Pancreas (tissue), 10 donors: Measurements from ENCODE around the gene SLC8A2. TPM values are rescaled to one million over a fixed set of nuclear protein-coding genes. Genes with fewer than 3 reads are reported as not detected.

ENCODE experiments used
- ATAC-seq, 4 donors: fragments of 200-7000 bp; cut with Tn5 transposase; one replicate each; pipeline versions ENCODE4 v1.8.0 to v1.9.1; 2020; ENCODE audit warnings: mild to moderate bottlenecking in 4 of 4, moderate library complexity in 4 of 4
- DNase-seq, 6 donors: peaks; one replicate each; pipeline ENCODE4 v3.0.0-alpha.2; 2020
- FAIRE-seq: peaks from 2 replicates; lab custom pipeline; 2012; peaks lifted over from hg19 to GRCh38; lab: Jason Lieb, UNC
- H3K27ac ChIP-seq, 4 donors: fragments of 200-600 bp; sonication (generic); 1 replicate in 3 of 4; 2 replicates in 1 of 4; pipeline versions ENCODE4 v1.5.0 to v1.8.0; 2020
- H3K27me3 ChIP-seq, 4 donors: fragments of 200-600 bp; one replicate each; pipeline ENCODE4 v1.8.0; 2021
- H3K36me3 ChIP-seq, 3 donors: fragments of 200-600 bp; sonication (generic) in 1 of 3; one replicate each; pipeline versions ENCODE4 v1.5.0 to v1.8.0; 2020 to 2021
- H3K4me1 ChIP-seq, 3 donors: fragments of 200-600 bp; one replicate each; pipeline ENCODE4 v1.8.0; 2021
- H3K4me3 ChIP-seq, 4 donors: fragments of 200-600 bp; sonication (generic) in 2 of 4; one replicate each; pipeline versions ENCODE4 v1.5.0 to v1.8.0; 2020 to 2021
- H3K9me3 ChIP-seq, 4 donors: fragments of 200-600 bp; one replicate each; pipeline ENCODE4 v1.8.0; 2021
- WGBS, 2 donors: extraction: QIAGEN DNeasy Blood & Tissue Kit; methylation state at CpG; one replicate each; pipeline ENCODE4 v1.1.7; 2013; 5-methylcytosine and 5-hydroxymethylcytosine counted together
- intact Hi-C, 3 donors: fragments of 100-400 bp; cut with DNase I; formaldehyde crosslinking; loops; one replicate each; pipeline versions ENCODE4 v1.11.1 to v1.14.2; 2022
- polyA plus RNA-seq, 2 donors: library from polyadenylated mRNA; stranded (reverse); fragments of 200-250 nt; gene quantifications; one replicate each; pipeline ENCODE4 v1.2.3, GENCODE V29; 2013
- total RNA-seq, 6 donors: library from RNA; stranded (reverse); fragmentation: NEBNext Ultra II Directional in 4 of 6; extraction: Animal tissue kit (Norgen Biotek cat#: 25700) in 4 of 6; gene quantifications; one replicate each; pipeline versions ENCODE4 v1.2.1 to v1.2.4, GENCODE V29; 2021 to 2023
- TF ChIP-seq, protein P1 (sequence below), 4 donors: fragments of 200-600 bp; sonication (generic) in 3 of 4; IDR thresholded peaks; one replicate each; pipeline versions ENCODE4 v1.5.0 to v1.8.0; 2021; ENCODE audit warnings: antibody characterized with exemption in 4 of 4
- donor health status: healthy with polysubstance abuse.
- donor health status: DM: no; HTN: no; CAD: no; lungs with moderate emphysema.
- donor health status: DM: no; HTN: no; CAD: no.
- donor health status: control.
- donor health status: control.
- donor health status: Bipolar disorder and iron deficiency.
- donor health status: DM: yes; HTN: yes; CAD: no.
- donor health status: DM: no; HTN: no; CAD: no.
- donor health status: DM: no; HTN: no; CAD: no.
- donor health status: DM: yes; HTN: yes; CAD: no.

SLC8A2 gene
- total and polyA plus RNA-seq, 8 donors, result 2.6 to 8.3 (median 6.3) TPM

DNA sequence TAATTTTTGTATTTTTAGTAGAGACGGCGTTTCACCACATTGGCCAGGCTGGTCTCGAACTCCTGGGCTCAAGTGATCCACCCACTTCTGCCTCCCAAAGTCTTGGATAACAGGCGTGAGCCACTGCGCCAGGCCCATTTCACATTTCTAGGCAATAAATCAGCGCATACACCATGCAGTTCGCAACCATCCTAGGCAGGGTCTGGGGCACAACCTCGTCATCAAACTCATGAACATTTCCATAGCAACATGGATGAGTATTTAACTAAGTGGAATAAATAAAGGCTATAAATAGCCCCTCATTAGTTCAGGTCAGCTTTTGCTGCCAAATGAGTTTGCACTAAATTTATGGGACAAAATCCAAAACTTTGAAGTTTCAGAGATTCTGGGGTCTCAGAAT, 60.6 kb downstream of the SLC8A2 start:
- FAIRE-seq (no peak), DNase-seq (no peak), ATAC-seq (peak in 2 of 4 donors; percentile 47 to 58)
- no peak overlapping the region for H3K4me3 ChIP-seq
- TF ChIP-seq, protein P1, sequence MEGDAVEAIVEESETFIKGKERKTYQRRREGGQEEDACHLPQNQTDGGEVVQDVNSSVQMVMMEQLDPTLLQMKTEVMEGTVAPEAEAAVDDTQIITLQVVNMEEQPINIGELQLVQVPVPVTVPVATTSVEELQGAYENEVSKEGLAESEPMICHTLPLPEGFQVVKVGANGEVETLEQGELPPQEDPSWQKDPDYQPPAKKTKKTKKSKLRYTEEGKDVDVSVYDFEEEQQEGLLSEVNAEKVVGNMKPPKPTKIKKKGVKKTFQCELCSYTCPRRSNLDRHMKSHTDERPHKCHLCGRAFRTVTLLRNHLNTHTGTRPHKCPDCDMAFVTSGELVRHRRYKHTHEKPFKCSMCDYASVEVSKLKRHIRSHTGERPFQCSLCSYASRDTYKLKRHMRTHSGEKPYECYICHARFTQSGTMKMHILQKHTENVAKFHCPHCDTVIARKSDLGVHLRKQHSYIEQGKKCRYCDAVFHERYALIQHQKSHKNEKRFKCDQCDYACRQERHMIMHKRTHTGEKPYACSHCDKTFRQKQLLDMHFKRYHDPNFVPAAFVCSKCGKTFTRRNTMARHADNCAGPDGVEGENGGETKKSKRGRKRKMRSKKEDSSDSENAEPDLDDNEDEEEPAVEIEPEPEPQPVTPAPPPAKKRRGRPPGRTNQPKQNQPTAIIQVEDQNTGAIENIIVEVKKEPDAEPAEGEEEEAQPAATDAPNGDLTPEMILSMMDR (IDR thresholded peaks at IDR 0.05), result no peak
- intact Hi-C loops, result no loop called here
- H3K9me3 ChIP-seq, result no peaks in the 10 kb centered on the region
- WGBS, 2 donors, result 75 to 79% methylated on average over 8 of the region's 8 CpGs
- H3K36me3 ChIP-seq, result no peaks in the 10 kb centered on the region
- no peak overlapping the region for H3K27ac ChIP-seq
- H3K4me1 ChIP-seq, result no peaks in the 10 kb centered on the region
- H3K27me3 ChIP-seq, result peaks cover 0 to 4% (median 0%) of the 10 kb centered on the region in 4 donors

GRCh38 chr19:47408156-47408938, 63.3 kb downstream of the SLC8A2 start:
- intact Hi-C loops, result no loop called here
- TF ChIP-seq, protein P1 (IDR thresholded peaks at IDR 0.05), result no peak

DNA sequence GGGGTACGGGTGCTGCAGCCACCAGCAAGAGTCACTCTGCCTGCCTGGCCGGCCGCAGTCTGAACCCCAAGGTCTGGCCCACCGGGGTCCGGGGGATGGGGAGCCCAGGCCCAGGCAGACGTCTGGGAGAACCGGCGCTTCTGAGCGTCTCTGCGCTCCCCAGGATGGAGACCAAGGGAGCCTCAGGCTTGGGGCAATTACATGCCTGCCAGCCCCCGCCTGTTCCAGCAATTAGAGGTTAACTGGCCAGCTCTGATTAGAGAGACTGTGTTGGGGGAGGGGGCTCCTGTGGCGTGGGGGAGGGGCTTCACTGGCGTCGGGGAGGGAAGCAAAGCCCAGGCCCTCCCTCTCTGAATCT, 64.3 kb downstream of the SLC8A2 start:
- H3K27me3 ChIP-seq, result no peaks in the 10 kb centered on the region

More at GRCh38 chr19:47408156-47408938, 63.3 kb downstream of the SLC8A2 start:
- Histone ChIP-seq H3K36me3 (no peaks in the 10 kb centered on the region), H3K27ac (no peak overlapping the region), H3K4me3 (no peak overlapping the region), H3K9me3 (no peaks in the 10 kb centered on the region), H3K27me3 (no peaks in the 10 kb centered on the region), H3K4me1 (no peaks in the 10 kb centered on the region)
- no peak for ATAC-seq
- DNase-seq, result no peak
- WGBS, 2 donors, result 77 to 80% methylated on average over 14 of the region's 14 CpGs
- no peak for FAIRE-seq

GRCh38 chr19:47406711-47407416, 64.8 kb downstream of the SLC8A2 start:
- Histone ChIP-seq H3K36me3 (no peaks in the 10 kb centered on the region), H3K4me1 (no peaks in the 10 kb centered on the region), H3K4me3 (no peak overlapping the region), H3K27ac (no peak overlapping the region), H3K9me3 (no peaks in the 10 kb centered on the region), H3K27me3 (no peaks in the 10 kb centered on the region)
- 14 to 16% methylated on average over 39 to 47 of the region's 47 CpGs for WGBS, 2 donors
- DNase-seq (no peak), ATAC-seq (peak; percentile 60 to 88 (median 74)), FAIRE-seq (no peak)
- intact Hi-C loops, result no loop called here
- TF ChIP-seq, protein P1 (IDR thresholded peaks at IDR 0.05), result no peak

More for the DNA sequence above, 64.3 kb downstream of the SLC8A2 start:
- no peak for ATAC-seq
- peak in 1 of 6 donors; percentile 77 for DNase-seq
- H3K4me3 ChIP-seq, result no peak overlapping the region
- 17% methylated on average over 14 of the region's 14 CpGs for WGBS, 2 donors
- TF ChIP-seq, protein P1 (IDR thresholded peaks at IDR 0.05), result no peak
- H3K36me3 ChIP-seq, result no peaks in the 10 kb centered on the region
- intact Hi-C loops, result no loop called here
- no peak for FAIRE-seq
- H3K9me3 ChIP-seq, result no peaks in the 10 kb centered on the region
- no peak overlapping the region for H3K27ac ChIP-seq
- H3K4me1 ChIP-seq, result no peaks in the 10 kb centered on the region
